Tibial nerve (tissue), 4 donors: Measurements from ENCODE around the gene MTMR3.

Experiments used
- CTCF ChIP-seq, 5 experiments: fragments of 200-600 bp in 3 of 5; fragments of 450-650 bp in 2 of 5; sonication (generic) in 3 of 5; IDR thresholded peaks; one replicate each; pipeline ENCODE4 v1.5.1; 2016 to 2019; ENCODE audit warnings: antibody characterized with exemption in 5 of 5, mild to moderate bottlenecking in 3 of 5, moderate library complexity in 2 of 5
- EP300 ChIP-seq, 2 donors: sonication (generic); formaldehyde crosslinking; IDR thresholded peaks; one replicate each; pipeline ENCODE4 v1.6.1; 2017; ENCODE audit warnings: antibody characterized with exemption in 2 of 2, mild to moderate bottlenecking in 1 of 2

GRCh38 chr22:30029512-30029911, 146.5 kb downstream of the MTMR3 start:
- TF ChIP-seq CTCF (IDR thresholded peaks at IDR 0.05) (no peak), EP300 (IDR thresholded peaks at IDR 0.05) (no peak)
